Cardiac fibroblast (primary cell): ENCODE results near the gene TMC6.
"Not testable (repeated sequence)": the region's sequence is repeated elsewhere in the genome, so short reads cannot be mapped to it uniquely, and the experiment has no call there.

Experiments
- DNase-seq, 2 donors: peaks; one replicate each; pipeline versions ENCODE4 v3.0.0 to v3.0.0-alpha.2; 2010; ENCODE audit warnings: low read depth in 2 of 2
- H3K4me3 ChIP-seq, 2 donors: replicated peaks in 1 of 2; 1 replicate in 1 of 2; 2 replicates in 1 of 2; pipeline ENCODE4 v1.5.1; 2011; ENCODE audit warnings: low read depth in 2 of 2, low read length in 2 of 2, mild to moderate bottlenecking in 2 of 2, moderate library complexity in 1 of 2
- TF ChIP-seq, protein P1 (sequence below): IDR thresholded peaks from one replicate; pipeline ENCODE4 v1.5.1; 2011; ENCODE audit warnings: low read depth, mild to moderate bottlenecking, low read length, inconsistent platforms

The TMC6 gene

GRCh38 chr17:78143214-78144146 lies 14.9 kb upstream of the TMC6 start:
- TF ChIP-seq, protein P1, sequence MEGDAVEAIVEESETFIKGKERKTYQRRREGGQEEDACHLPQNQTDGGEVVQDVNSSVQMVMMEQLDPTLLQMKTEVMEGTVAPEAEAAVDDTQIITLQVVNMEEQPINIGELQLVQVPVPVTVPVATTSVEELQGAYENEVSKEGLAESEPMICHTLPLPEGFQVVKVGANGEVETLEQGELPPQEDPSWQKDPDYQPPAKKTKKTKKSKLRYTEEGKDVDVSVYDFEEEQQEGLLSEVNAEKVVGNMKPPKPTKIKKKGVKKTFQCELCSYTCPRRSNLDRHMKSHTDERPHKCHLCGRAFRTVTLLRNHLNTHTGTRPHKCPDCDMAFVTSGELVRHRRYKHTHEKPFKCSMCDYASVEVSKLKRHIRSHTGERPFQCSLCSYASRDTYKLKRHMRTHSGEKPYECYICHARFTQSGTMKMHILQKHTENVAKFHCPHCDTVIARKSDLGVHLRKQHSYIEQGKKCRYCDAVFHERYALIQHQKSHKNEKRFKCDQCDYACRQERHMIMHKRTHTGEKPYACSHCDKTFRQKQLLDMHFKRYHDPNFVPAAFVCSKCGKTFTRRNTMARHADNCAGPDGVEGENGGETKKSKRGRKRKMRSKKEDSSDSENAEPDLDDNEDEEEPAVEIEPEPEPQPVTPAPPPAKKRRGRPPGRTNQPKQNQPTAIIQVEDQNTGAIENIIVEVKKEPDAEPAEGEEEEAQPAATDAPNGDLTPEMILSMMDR, result no peak
- no peak overlapping the region for H3K4me3 ChIP-seq

GRCh38 chr17:78142119-78142861 lies 13.7 kb upstream of the TMC6 start:
- DNase-seq, result peak in 1 of 2 donors; percentile 62
- TF ChIP-seq, protein P1, result no peak
- no peak overlapping the region for H3K4me3 ChIP-seq

More at GRCh38 chr17:78143214-78144146, 14.9 kb upstream of the TMC6 start:
- no peak for DNase-seq

GRCh38 chr17:78141437-78142118 lies 13.0 kb upstream of the TMC6 start:
- H3K4me3 ChIP-seq, result no peak overlapping the region
- TF ChIP-seq, protein P1, result no peak
- no peak for DNase-seq

GRCh38 chr17:78140169-78141051 lies 11.9 kb upstream of the TMC6 start:
- DNase-seq, result peak; percentile 68 to 72
- TF ChIP-seq, protein P1, result no peak
- no peak overlapping the region for H3K4me3 ChIP-seq

DNA sequence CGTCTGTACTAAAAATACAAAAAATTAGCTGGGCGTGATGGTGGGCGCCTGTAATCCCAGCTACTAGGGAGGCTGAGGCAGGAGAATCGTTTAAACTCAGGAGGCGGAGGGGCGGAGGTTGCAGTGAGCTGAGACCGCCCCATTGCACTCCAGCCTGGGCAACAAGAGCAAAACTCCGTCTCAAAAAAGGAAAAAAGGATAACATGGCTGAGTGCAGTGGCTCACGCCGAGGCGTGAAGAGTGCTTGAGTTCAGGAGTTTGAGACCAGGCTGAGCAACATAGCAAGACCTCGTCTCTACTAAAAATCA lies 11.3 kb upstream of the TMC6 start:
- H3K4me3 ChIP-seq, result not testable (repeated sequence)

DNA sequence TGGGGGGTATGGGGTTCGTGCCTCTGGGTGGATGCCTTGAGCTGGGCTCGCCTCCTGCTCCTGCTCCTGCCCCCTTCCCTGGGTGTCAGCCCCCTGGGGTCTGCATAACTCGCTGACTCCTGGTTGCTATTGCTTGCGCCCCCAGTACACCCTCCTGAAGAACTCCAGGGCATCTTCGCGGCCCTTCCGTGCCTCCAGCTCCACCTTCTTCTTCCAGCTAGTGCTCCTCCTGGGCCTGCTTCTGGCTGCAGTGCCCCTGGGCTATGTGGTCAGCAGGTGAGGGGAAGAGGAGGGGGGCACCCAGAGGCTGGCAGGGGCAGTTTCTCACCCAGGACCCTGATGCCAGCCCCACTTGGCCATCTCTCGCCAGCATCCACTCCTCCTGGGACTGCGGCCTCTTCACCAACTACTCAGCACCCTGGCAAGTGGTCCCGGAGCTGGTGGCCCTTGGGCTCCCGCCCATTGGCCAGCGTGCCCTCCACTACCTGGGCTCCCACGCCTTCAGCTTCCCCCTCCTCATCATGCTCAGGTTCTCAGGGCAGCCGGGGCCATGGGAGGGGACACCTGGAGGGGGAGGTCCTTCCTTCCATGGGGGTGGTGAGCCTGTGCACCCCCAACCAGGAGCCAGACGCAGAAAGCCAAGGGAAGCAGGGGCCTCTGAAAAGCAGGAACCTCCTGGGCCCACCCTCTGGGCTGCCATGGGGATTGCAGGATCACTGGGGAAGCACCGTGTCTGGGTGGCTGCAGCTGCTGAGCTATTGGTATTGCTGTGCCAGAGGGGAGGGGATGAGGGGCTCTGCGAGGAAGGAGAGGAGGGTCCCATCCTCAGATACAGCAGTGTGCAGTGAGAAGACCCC lies 9.9 kb upstream of the TMC6 start:
- DNase-seq, result no peak
- TF ChIP-seq, protein P1, result no peak
- no peak overlapping the region for H3K4me3 ChIP-seq

More for the DNA sequence above, 11.3 kb upstream of the TMC6 start:
- not testable (repeated sequence) for DNase-seq
